DMS153 (cell line): ENCODE data around the gene SAMD13.

Source experiments
- DNase-seq: peaks from one replicate; lab custom pipeline; 2025; lab: John Stamatoyannopoulos, UW

SAMD13 gene

DNA sequence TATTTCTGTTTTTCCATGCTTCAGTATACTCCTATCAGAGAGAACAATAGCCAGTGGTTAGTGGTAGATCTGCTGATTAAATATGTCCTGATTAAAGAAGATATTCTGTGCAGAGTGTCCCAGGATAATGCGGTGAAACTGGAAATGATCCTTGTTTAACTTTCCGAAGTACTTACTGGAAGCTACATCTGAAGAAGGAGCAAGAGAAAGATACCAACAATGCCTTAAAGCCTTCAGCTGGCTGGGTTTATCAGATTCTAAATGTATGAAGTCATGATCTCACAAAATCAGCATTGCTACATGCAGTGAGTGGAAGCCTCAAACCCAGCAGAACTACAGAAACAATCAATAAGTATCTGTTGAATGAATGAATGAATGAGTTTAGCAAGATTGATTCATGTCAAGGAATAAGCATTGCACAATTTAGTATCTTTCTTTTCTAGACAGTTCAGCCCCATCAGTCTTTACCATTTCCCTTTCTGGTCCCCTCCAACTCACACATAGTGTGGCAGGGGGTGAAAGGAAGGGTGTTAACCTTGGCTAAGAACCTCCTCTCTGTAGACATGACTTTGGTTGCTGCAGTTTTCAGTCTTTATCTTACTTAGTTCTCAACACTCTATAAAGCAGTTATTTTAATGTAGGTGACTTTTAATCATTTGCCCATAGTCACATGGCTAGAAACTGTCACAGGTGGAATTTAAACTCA lies 72.1 kb downstream of the SAMD13 start:
- no peak for DNase-seq

- no peak for DNase-seq
Observed at GRCh38 chr1:84374991-84375696, 73.6 kb downstream of the SAMD13 start.

- no peak for DNase-seq
Observed at GRCh38 chr1:84376000-84376910, 74.7 kb downstream of the SAMD13 start.

DNA sequence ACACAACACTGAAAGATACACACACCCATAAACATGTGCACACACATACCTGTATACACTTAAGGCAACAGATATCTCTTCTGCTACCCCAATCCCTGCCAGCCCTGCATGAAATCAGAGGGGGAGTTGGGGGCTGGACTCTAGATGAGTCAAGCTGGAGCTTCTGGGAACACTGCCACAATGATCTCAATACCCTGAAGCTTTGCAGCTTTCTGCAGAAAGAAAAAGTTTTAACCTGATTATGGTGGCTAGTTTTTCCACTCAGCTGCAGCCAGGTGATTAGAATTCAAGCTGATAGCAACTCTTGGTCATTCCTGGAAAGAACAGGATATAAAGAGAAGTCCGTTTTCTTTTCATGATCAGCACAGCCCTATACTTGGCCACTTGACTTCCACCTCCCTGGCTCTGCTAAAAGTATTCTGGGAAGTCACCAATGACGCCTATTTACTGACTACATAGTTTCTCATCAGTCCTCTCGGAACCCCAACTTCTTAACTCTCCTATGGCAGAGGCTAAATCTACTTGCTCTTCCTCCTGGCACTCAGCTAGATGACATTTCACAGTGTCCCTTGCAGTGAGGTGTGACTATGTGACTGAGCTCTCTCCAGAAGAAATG lies 76.1 kb downstream of the SAMD13 start:
- DNase-seq = no peak

GRCh38 chr1:84379138-84379916 lies 77.8 kb downstream of the SAMD13 start:
- no peak for DNase-seq

GRCh38 chr1:84379917-84380180 lies 78.3 kb downstream of the SAMD13 start:
- DNase-seq = no peak

GRCh38 chr1:84382127-84382526 lies 80.6 kb downstream of the SAMD13 start:
- no peak for DNase-seq

- DNase-seq = no peak
Observed at GRCh38 chr1:84385347-84385746, 83.8 kb downstream of the SAMD13 start.

DNA sequence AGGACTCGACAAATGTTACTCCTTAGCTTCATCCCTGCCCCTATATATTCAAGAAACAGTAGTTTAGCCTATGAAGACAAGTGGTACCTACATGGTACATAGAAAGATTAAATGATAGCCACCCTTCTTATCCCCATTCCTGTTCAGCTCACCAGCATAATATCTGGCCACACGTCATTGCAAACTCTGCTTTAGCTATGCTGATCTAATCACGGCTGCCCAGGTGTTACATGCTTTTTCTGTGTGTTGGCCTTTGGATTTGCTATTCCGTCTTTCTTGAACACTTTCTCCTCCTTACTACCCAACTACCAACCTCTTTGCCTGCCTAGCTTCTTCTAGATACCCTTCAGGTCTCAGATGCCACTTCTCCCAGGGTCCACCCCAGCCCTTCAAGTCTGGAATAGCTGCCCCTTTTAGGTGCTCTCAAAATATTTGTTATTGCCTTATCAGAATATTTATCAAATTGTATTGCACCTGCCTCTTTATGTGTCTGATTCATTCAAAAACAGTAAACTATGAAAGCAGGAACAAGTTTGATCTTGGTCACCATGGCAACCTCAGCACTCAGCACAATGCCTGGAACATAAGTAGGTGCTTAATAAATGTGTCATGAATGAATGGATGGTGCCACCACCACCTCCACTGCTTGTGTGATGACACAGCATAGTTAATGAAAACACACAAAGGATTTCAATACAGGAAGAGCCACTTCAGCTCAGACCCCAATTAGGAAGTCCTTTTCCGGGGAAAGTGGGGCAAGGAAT lies 85.4 kb downstream of the SAMD13 start:
- DNase-seq = no peak

DNA sequence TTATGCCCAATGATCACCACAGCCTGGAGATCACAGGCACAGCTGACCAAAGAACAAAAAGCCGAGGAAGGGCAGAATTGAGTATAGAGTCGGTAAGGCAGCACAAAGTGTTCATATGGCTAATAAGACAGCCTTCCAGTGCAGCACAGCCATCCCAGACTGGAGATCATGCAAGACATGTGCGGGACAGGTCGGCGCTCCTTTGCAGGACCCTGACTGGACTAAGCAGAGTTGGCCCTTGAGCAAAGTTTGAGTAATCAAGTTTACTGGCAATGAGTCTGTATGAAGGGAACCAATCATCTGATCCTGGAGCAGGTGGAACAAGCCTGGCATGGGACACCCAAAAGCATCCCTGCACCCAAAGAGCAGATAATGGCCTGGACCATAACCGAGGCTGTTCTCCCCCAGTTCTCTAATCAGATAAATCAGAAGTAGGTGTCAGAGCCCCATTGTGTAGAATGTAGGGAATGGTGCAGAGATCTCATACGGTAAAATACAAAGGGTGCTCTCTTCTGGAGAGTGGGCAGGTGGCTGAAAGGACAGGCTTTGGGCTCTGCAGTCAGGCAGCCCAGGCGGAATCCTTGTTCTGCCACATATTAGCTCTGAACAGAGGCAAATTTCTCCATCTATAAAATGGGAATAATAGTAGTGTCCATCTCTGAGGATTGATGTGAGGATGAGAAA lies 86.1 kb downstream of the SAMD13 start:
- no peak for DNase-seq

DNA sequence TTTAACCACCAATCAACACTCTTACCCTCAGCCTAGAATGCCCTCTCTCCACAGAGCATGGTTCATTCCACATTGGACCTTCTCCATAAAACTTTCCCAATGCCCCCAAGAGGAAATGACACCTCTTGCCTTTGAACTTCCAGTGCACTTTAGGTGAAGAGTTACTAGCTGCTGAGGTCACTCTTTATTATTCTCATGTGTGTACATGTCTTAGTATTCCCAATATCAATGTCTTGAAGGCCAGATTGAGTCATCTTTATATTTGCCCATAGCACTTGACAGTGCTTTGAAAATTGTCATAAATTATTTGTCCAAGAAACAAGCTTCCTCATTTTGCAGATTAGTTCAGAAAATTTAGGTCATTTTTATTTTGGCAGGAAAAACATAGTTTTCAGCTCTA lies 88.7 kb downstream of the SAMD13 start:
- DNase-seq = no peak

DNA sequence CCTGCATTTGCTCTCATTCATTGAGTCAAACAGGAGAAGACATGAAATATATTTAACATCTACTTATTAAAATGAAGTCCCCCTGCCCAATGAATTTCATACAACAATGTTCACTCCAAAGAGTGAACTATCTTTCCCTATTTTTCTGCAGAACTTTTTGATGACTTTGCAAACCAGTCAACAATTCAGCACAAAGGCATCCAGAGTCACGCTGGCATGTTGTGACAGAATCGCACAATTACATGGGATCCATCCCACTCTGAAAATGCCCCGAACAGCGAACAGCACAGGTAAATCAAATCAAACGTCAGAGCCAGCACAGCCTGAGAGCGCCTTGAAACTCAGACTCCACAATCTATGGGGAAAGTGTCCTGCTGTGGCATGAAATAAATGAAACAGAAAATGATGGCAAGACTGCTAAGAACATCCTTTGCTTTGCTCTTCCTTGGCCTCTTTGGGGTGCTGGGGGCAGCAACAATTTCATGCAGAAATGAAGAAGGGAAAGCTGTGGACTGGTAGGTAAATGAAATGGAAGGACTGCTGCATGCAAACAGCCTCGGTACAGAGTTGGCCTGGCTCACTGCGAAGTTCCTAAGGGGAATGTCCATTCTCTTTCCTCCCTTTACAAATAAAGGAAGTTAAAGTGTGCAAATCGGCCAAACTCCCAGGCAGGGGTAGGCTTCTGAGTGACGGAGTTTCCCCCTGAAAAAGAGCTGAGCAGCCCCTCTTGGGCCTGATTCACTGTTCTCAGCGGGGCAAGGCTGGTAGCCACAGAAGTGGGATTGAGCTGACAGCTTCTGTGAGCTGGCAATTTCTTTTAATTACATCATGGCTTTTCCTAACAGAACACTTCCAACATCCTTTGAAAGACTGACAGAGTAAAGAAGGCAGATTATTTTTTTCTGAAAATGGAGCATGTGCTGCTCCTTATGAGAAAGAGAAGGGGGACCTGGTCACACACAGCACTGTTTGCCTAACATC lies 97.0 kb downstream of the SAMD13 start, which contains the start of gene DNASE2B:
Gene DNASE2B (plus strand): TSS at position 310 of the 981 bp plus-strand sequence. CDS start 81 bp downstream, at position 391.
- no peak for DNase-seq
